GM12878 (cell line): ENCODE results near the gene UBE2M. TPM values are rescaled to one million over a fixed set of nuclear protein-coding genes. Genes with fewer than 3 reads are reported as not detected.

Experiments
- ATAC-seq: fragments of 200-7000 bp; cut with Tn5 transposase; 3 replicates; pipeline ENCODE4 v1.9.1; 2020; ENCODE audit warnings: mild to moderate bottlenecking, moderate library complexity
- BruUV-seq: library from RNA; stranded (reverse); fragments of 400-500 nt; replicated peaks from 2 replicates; lab custom pipeline; 2021; lab: Mats Ljungman, UMichigan
- CTCF ChIA-PET: fragments of 300-600 bp; sonication (Branson Sonifier 250); formaldehyde crosslinking; extraction: SDS; loops from one replicate; lab custom pipeline; 2021; ENCODE audit warnings: inconsistent platforms; lab: Yijun Ruan, JAX
- POLR2A ChIA-PET: fragments of 350-600 bp; formaldehyde crosslinking; extraction: SDS; loops from one replicate; lab custom pipeline; 2021; ENCODE audit warnings: inconsistent platforms; lab: Charles Lee
- RAD21 ChIA-PET: fragments of 300-600 bp; sonication (Branson Sonifier 250); formaldehyde crosslinking; loops from one replicate; lab custom pipeline; 2023; ENCODE audit warnings: antibody characterized with exemption; ENCODE audit not compliant: unreplicated experiment; lab: Charles Lee
- SMC1A ChIA-PET: fragments of 300-600 bp; sonication (Branson Sonifier 250); formaldehyde crosslinking; loops from one replicate; lab custom pipeline; 2023; ENCODE audit not compliant: unreplicated experiment, uncharacterized antibody; lab: Charles Lee
- DNase-seq: peaks from one replicate; pipeline ENCODE4 v3.0.0-alpha.2; 2011; ENCODE audit warnings: low read depth, low spot score
- FAIRE-seq: peaks from 3 replicates; lab custom pipeline; 2011; peaks lifted over from hg19 to GRCh38; lab: Jason Lieb, UNC
- H2AFZ ChIP-seq: 2 replicates; pipeline ENCODE4 v1.6.0; 2011; ENCODE audit warnings: low read depth, low read length, control low read depth; ENCODE audit not compliant: control insufficient read depth
- H3K27ac ChIP-seq: 2 replicates; pipeline ENCODE4 v1.5.1; 2011; ENCODE audit warnings: control low read depth; ENCODE audit not compliant: control insufficient read depth, insufficient read depth
- H3K27me3 ChIP-seq, 2 experiments: replicated peaks in 1 of 2; 2 replicates each; pipeline versions ENCODE4 v1.6.0 to v1.6.1; 2011; ENCODE audit warnings: low read length in 1 of 2; ENCODE audit not compliant: control insufficient read depth in 2 of 2, insufficient read depth in 2 of 2
- H3K36me3 ChIP-seq, 2 experiments: 2 replicates each; pipeline ENCODE4 v1.5.1; 2011; ENCODE audit warnings: low read length in 1 of 2; ENCODE audit not compliant: control insufficient read depth in 2 of 2, insufficient read depth in 2 of 2
- H3K4me1 ChIP-seq: 2 replicates; pipeline ENCODE4 v1.6.1; 2011; ENCODE audit warnings: mild to moderate bottlenecking, low read length, moderate library complexity, mixed read lengths; ENCODE audit not compliant: control insufficient read depth, insufficient read depth
- H3K4me2 ChIP-seq: 2 replicates; pipeline ENCODE4 v1.6.0; 2011; ENCODE audit warnings: control low read depth; ENCODE audit not compliant: control insufficient read depth, insufficient read depth
- H3K4me3 ChIP-seq: fragments of 200-600 bp; sonication (generic); 2 replicates; pipeline ENCODE4 v1.5.1; 2016
- H3K79me2 ChIP-seq: 2 replicates; pipeline ENCODE4 v1.6.0; 2011; ENCODE audit warnings: low read length; ENCODE audit not compliant: control insufficient read depth, insufficient read depth
- H3K9ac ChIP-seq: 2 replicates; pipeline ENCODE4 v1.8.0; 2011; ENCODE audit warnings: low read length, control low read depth, mixed read lengths; ENCODE audit not compliant: control insufficient read depth, insufficient read depth
- H3K9me3 ChIP-seq: replicated peaks from 3 replicates; pipeline ENCODE4 v1.5.1; 2011; ENCODE audit warnings: mild to moderate bottlenecking, low read length; ENCODE audit not compliant: control insufficient read depth, insufficient read depth
- H4K20me1 ChIP-seq: 2 replicates; pipeline ENCODE4 v1.6.0; 2011; ENCODE audit not compliant: control insufficient read depth, insufficient read depth
- CBX5 ChIP-seq: sonication (generic); IDR thresholded peaks from 2 replicates; pipeline ENCODE4 v1.6.1; 2016; ENCODE audit warnings: low read depth, moderate library complexity, mild to moderate bottlenecking, inconsistent platforms
- HDGF ChIP-seq: fragments of 450-650 bp; IDR thresholded peaks from 2 replicates; pipeline ENCODE4 v1.6.1; 2016; ENCODE audit warnings: antibody characterized with exemption
- POLR2A ChIP-seq: IDR thresholded peaks from 2 replicates; pipeline ENCODE4 v1.6.1; 2011; ENCODE audit warnings: low read depth, mild to moderate bottlenecking, low read length
- POLR2AphosphoS2 ChIP-seq: IDR thresholded peaks from 2 replicates; pipeline ENCODE4 v1.6.1; 2011; ENCODE audit warnings: low read depth, mild to moderate bottlenecking, low read length, improper control_type of control experiment, moderate library complexity
- SREBF2 ChIP-seq: IDR thresholded peaks from 2 replicates; pipeline ENCODE4 v1.6.1; 2012; ENCODE audit warnings: mild to moderate bottlenecking, low read length
- STAT1 ChIP-seq: fragments of 450-650 bp; conservative IDR thresholded peaks from 2 replicates; pipeline ENCODE4 v1.6.1; 2014; ENCODE audit warnings: antibody characterized with exemption, mild to moderate bottlenecking
- ZNF384 ChIP-seq: IDR thresholded peaks from 2 replicates; pipeline ENCODE4 v1.6.1; 2012; ENCODE audit warnings: low read depth, mild to moderate bottlenecking, low read length, improper control_type of control experiment, borderline replicate concordance
- WGBS: methylation state at CpG from one replicate; pipeline ENCODE4 v1.1.6; 2016; ENCODE audit warnings: low lambda C conversion rate; ENCODE audit not compliant: insufficient replicate concordance, insufficient coverage; ENCODE audit errors: missing lambda C conversion rate; 5-methylcytosine and 5-hydroxymethylcytosine counted together
- in situ Hi-C: fragments of 300-500 bp; cut with MboI; formaldehyde crosslinking; loops from 9 replicates; pipeline ENCODE4 v1.14.3; 2018; ENCODE audit warnings: mixed read lengths
- intact Hi-C: fragments of 100-400 bp; cut with micrococcal nuclease; formaldehyde crosslinking; loops from one replicate; pipeline ENCODE4 v1.14.2; 2022; ENCODE audit not compliant: unreplicated experiment
- polyA plus RNA-seq, 11 experiments: library from polyadenylated mRNA; depleted of rRNA in 4 of 11; unstranded in 6 of 11; stranded (reverse) in 5 of 11; fragments of >200 nt; fragmentation: Nextera tagmentation in 4 of 11; fragmentation: Illumina TruSeq in 1 of 11; extraction: Ambion mirVana in 4 of 11; extraction: Trizol in 1 of 11; gene quantifications; 1 replicate in 1 of 11; 2 replicates in 10 of 11; pipeline versions ENCODE4 v1.2.1 to v1.2.3, GENCODE V29; 2011 to 2016; ENCODE audit warnings: inconsistent platforms in 2 of 11, missing spikeins in 2 of 11, low read depth in 1 of 11
- total RNA-seq, 4 experiments: library from RNA; depleted of rRNA in 3 of 4; stranded (reverse); fragments of >200 nt in 3 of 4; fragmentation: Illumina TruSeq in 1 of 4; extraction: Trizol in 1 of 4; gene quantifications; 2 replicates each; pipeline versions ENCODE4 v1.2.1 to v1.2.3, GENCODE V29; 2013 to 2021

The UBE2M gene
- total and polyA plus RNA-seq, 10 of the 15 experiments (the other 5 are each of a cell fraction or from before 2014, with no cell fraction given) = 1.4 to 105 (median 73.9) TPM

GRCh38 chr19:58549664-58550361 is 8.6 kb downstream of the UBE2M start:
- intact Hi-C loops = no loop called here
- no peak overlapping the region for H2AFZ ChIP-seq
- H3K9me3 ChIP-seq = no peaks in the 10 kb centered on the region
- ChIA-PET RAD21 (no interaction called here), SMC1A (interaction anchor here (0.5 kb wide), 1 partner anchor 531 kb away, joined by 3 read pairs; no protein-coding TSS in a partner anchor), POLR2A (no interaction called here), CTCF (no interaction called here)
- no peak for FAIRE-seq
- H4K20me1 ChIP-seq = peaks cover 19% of the 10 kb centered on the region
- no peak overlapping the region for H3K27ac ChIP-seq
- H3K79me2 ChIP-seq = peaks cover 47% of the 10 kb centered on the region
- 77% methylated on average over 11 of the region's 11 CpGs for WGBS
- in situ Hi-C loops = no loop called here
- H3K27me3 ChIP-seq = no peaks in the 10 kb centered on the region
- peaks cover 35 to 50% of the 10 kb centered on the region in 2 experiments; a peak in 3 of 4 replicates for H3K36me3 ChIP-seq
- BruUV-seq = no TSS peak
- H3K4me3 ChIP-seq = no peak overlapping the region
- H3K4me1 ChIP-seq = peaks cover 19% of the 10 kb centered on the region
- TF ChIP-seq POLR2AphosphoS2 (peak; percentile 48; the same call in 1 of the 2 replicates), POLR2A (peak; percentile 55), SREBF2 (no peak)
- DNase-seq = no peak
- no peak for ATAC-seq
- no peak overlapping the region; the same call in 1 of the 2 replicates for H3K4me2 ChIP-seq
- H3K9ac ChIP-seq = no peak overlapping the region

- ChIA-PET RAD21 (no interaction called here), POLR2A (no interaction called here), CTCF (no interaction called here), SMC1A (interaction anchor here (0.5 kb wide), 1 partner anchor 530 kb away, joined by 3 read pairs; no protein-coding TSS in a partner anchor)
- BruUV-seq = no TSS peak
- in situ Hi-C loops = no loop called here
- Histone ChIP-seq H3K4me2 (no peak overlapping the region; the same call in 1 of the 2 replicates), H3K27me3 (no peaks in the 10 kb centered on the region), H4K20me1 (peaks cover 19% of the 10 kb centered on the region), H3K36me3 (peaks cover 35 to 50% of the 10 kb centered on the region in 2 experiments; a peak in 3 of 4 replicates), H3K9ac (no peak overlapping the region), H3K79me2 (peaks cover 43% of the 10 kb centered on the region), H3K9me3 (no peaks in the 10 kb centered on the region)
- no peak for DNase-seq
- intact Hi-C loops = no loop called here
- no peak for FAIRE-seq
- ATAC-seq = no peak
- TF ChIP-seq HDGF (no peak), STAT1 (no peak), CBX5 (no peak), ZNF384 (no peak)
- TF ChIP-seq, all 136 proteins: peak for 0
- H2AFZ ChIP-seq = no peak overlapping the region
- H3K4me1 ChIP-seq = peaks cover 15% of the 10 kb centered on the region
- no peak overlapping the region for H3K27ac ChIP-seq
- no peak overlapping the region for H3K4me3 ChIP-seq
- 88% methylated on average over 18 of the region's 20 CpGs for WGBS
Observed at GRCh38 chr19:58548859-58549663, 9.3 kb downstream of the UBE2M start.
